Fibroblast of villous mesenchyme (primary cell): ENCODE data around the gene COL5A2. TPM values are rescaled to one million over a fixed set of nuclear protein-coding genes. Genes with fewer than 3 reads are reported as not detected.
A peak's percentile ranks its signal among the peaks of the same experiment; 100 is the strongest.

Experiments
- DNase-seq: peaks from one replicate; pipeline ENCODE4 v3.0.0-alpha.2; 2010; ENCODE audit warnings: low read depth
- H3K4me3 ChIP-seq: 2 replicates; pipeline ENCODE4 v1.5.1; 2011; ENCODE audit warnings: low read depth, mild to moderate bottlenecking, low read length
- CTCF ChIP-seq: IDR thresholded peaks from 2 replicates; pipeline ENCODE4 v1.5.1; 2012; ENCODE audit warnings: low read depth, mild to moderate bottlenecking, low read length; ENCODE audit not compliant: insufficient read depth
- total RNA-seq: library from RNA; depleted of rRNA; stranded (reverse); fragments of >200 nt; gene quantifications from 2 replicates; pipeline ENCODE4 v1.2.3, GENCODE V29; 2012

COL5A2 gene
- total RNA-seq, 1 donor: 693 TPM

- H3K4me3 ChIP-seq: no peak overlapping the region
- peak; percentile 56 for DNase-seq
- TF ChIP-seq CTCF: no peak
Measured at GRCh38 chr2:189104934-189105333, 74.6 kb downstream of the COL5A2 start.

DNA sequence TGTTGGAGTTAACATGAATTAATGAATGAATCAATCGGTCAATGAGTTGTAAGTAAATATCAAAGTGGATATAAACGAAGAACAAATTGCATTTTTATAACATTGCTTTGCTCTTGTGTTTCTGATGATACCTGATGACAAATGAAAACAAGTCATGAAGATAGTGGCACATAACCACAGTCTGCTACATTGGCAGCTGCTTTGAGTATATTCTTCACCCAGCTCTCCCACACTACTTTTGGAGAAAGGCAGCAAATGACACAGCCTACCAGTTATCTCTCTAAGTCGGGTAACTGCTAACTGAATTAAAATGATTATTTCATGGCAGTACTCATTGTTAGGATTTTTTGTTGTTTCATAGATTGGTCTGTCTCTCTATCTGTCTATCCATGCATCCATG, 76.8 kb downstream of the COL5A2 start:
- TF ChIP-seq CTCF: no peak
- H3K4me3 ChIP-seq: no peak overlapping the region
- DNase-seq: no peak

DNA sequence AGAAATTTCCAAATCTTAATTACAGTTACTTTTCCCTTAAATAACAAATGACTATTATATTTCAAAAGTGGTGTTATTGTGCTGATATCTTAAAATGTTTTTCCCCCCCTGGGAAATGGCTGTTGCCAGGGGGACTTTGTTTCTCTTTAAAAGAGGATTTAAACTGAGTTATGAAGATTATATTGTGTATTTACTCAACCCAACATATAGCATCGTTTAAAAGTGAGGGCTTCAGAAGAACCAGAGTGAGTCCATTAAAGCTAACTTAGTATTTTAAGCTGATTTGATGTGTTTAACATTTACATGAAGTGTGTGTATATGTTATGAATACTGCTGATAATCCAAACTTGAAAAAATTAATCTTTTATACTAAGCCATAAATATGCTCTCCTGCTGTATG, 81.6 kb downstream of the COL5A2 start:
- no peak for DNase-seq
- no peak for TF ChIP-seq CTCF
- no peak overlapping the region for H3K4me3 ChIP-seq

DNA sequence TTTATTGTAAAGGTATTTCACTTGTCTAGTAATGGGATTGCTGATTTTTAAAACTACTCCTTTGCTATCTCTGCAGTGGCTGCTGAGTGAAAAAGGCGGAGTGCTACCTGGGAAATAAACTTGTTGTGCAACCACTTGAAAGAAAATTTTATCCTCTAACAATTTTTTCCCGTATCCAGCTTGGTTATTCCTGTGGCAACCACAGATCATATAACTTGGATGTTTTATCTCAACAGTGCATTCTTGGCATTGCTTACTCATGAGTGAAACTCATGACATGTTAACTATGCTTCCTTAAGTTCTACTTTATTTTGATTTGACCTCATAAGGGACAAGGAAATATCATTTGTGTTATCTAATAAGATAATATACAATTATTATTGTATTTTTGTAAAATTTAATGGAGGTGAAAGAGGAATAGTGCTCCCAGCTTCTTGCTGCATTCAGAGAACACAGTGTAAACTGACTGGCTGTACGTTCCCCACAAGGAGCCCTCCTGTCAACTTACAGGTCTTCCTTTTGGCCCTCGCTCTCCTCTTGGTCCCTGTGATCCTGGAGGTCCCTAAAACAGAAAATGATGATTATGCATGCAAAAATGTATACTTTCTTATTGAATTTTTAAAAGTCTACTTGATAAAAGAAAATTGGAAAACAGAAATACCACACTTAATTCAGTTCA, 82.7 kb downstream of the COL5A2 start:
- DNase-seq: peak; percentile 92
- TF ChIP-seq CTCF: no peak
- no peak overlapping the region for H3K4me3 ChIP-seq

- no peak overlapping the region for H3K4me3 ChIP-seq
- peak; percentile 40 for DNase-seq
- no peak for TF ChIP-seq CTCF
Measured at GRCh38 chr2:189095101-189095500, 84.5 kb downstream of the COL5A2 start.

DNA sequence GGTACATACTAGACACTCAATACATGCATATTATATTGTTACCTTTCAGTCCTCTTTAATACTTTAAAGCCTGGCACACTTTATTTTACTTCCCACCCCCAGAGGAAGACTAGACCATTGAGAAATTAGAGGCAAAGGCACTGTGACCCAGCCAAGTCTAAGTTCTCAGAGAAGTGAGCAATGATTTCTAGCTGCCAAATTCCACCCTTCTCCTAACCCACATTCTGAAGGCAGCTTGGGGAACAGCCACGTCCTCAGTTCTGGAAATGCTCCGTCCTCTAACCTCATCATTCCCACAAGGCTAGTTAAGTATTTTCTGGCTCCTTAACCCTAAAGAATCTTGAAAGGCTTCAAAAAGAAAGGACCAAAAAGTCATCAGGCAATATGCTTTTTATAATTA, 86.6 kb downstream of the COL5A2 start:
- TF ChIP-seq CTCF: no peak
- DNase-seq: peak; percentile 75
- no peak overlapping the region for H3K4me3 ChIP-seq

DNA sequence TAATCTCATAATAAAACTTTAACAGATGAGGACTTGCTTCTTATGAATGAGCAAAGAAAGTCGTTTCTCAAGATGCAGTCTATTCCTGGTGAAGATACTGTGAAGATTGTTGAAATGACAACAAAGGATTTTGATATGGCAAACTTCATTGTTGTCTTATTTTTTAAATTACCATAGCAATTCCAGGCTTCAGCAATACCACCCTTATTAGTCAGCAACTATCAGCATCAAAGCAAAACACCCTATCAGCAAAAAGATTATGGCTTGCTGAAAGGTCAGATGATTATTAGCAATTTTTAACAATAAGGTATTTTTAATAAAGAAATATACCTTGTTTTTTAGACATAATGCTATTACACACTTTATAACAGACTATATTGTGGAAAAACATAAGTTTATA, 88.3 kb downstream of the COL5A2 start:
- no peak for TF ChIP-seq CTCF
- peak; percentile 32 for DNase-seq
- no peak overlapping the region for H3K4me3 ChIP-seq
